Measurements from ENCODE around the gene ADCYAP1R1.

DNA sequence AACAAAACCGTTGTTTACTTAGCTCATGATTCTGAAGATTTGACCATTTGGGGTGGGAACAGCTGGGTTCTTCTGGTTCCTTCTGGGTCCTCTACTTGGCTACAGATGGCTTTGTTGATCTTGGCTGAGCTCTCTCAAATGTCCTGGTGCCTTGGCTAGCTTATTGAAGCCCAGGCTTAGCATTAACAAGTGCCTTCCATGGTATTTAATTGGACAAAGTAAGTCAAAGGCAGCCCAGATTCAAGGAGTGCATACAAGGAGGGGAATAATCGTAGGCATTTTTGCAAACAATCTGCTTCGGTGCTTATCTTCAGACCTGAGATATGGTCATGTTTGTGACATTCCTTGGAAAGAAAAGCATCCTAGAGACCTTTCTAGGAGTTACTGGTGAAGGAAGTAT, 81.4 kb downstream of the ADCYAP1R1 start:
- TF ChIP-seq CTCF (IDR thresholded peaks at IDR 0.05) (no peak), EP300 (IDR thresholded peaks at IDR 0.05; ENCODE audit: low read depth) (no peak), POLR2AphosphoS5 (IDR thresholded peaks at IDR 0.05) (no peak), POLR2A (IDR thresholded peaks at IDR 0.05) (no peak)
